DOHH2 (cell line): Measurements from ENCODE around the gene FGB.

ENCODE experiments used
- EZH2phosphoT487 ChIP-seq: fragments of 200-600 bp; sonication (generic); IDR thresholded peaks from 2 replicates; pipeline ENCODE4 v1.6.1; 2017; ENCODE audit warnings: borderline replicate concordance, mild to moderate bottlenecking, antibody characterized with exemption, low read length, moderate library complexity, mixed read lengths
- TF ChIP-seq, protein P1 (sequence below): fragments of 200-600 bp; sonication (generic); IDR thresholded peaks from one replicate; pipeline ENCODE4 v1.5.1; 2014; ENCODE audit warnings: antibody characterized with exemption, mild to moderate bottlenecking, low read depth, low read length; ENCODE audit not compliant: poor library complexity, severe bottlenecking

GRCh38 chr4:154616287-154616686 is 53.5 kb downstream of the FGB start:
- TF ChIP-seq, protein P1, sequence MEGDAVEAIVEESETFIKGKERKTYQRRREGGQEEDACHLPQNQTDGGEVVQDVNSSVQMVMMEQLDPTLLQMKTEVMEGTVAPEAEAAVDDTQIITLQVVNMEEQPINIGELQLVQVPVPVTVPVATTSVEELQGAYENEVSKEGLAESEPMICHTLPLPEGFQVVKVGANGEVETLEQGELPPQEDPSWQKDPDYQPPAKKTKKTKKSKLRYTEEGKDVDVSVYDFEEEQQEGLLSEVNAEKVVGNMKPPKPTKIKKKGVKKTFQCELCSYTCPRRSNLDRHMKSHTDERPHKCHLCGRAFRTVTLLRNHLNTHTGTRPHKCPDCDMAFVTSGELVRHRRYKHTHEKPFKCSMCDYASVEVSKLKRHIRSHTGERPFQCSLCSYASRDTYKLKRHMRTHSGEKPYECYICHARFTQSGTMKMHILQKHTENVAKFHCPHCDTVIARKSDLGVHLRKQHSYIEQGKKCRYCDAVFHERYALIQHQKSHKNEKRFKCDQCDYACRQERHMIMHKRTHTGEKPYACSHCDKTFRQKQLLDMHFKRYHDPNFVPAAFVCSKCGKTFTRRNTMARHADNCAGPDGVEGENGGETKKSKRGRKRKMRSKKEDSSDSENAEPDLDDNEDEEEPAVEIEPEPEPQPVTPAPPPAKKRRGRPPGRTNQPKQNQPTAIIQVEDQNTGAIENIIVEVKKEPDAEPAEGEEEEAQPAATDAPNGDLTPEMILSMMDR = no peak
- TF ChIP-seq EZH2phosphoT487 = no peak
